Neural cell (in vitro differentiated cells): Measurements from ENCODE around the gene FAM168A.

Experiments used
- MXI1 ChIP-seq: fragments of 450-650 bp; conservative IDR thresholded peaks from 2 replicates; pipeline ENCODE4 v1.6.1; 2014; ENCODE audit warnings: antibody characterized with exemption, mild to moderate bottlenecking; ENCODE audit not compliant: poor library complexity, severe bottlenecking
- POLR2AphosphoS5 ChIP-seq: IDR thresholded peaks from 2 replicates; pipeline ENCODE4 v1.6.1; 2012
- SMC3 ChIP-seq: fragments of 450-650 bp; conservative IDR thresholded peaks from 2 replicates; pipeline ENCODE4 v1.6.1; 2014; ENCODE audit warnings: antibody characterized with exemption, mild to moderate bottlenecking, moderate library complexity; ENCODE audit not compliant: poor library complexity
- TAF1 ChIP-seq: IDR thresholded peaks from 2 replicates; pipeline ENCODE4 v1.6.1; 2012; ENCODE audit warnings: low read depth
- TF ChIP-seq, protein P1 (sequence below): fragments of 450-650 bp; IDR thresholded peaks from 2 replicates; pipeline ENCODE4 v1.5.1; 2014; ENCODE audit warnings: antibody characterized with exemption, mild to moderate bottlenecking, moderate library complexity; ENCODE audit not compliant: poor library complexity, severe bottlenecking

DNA sequence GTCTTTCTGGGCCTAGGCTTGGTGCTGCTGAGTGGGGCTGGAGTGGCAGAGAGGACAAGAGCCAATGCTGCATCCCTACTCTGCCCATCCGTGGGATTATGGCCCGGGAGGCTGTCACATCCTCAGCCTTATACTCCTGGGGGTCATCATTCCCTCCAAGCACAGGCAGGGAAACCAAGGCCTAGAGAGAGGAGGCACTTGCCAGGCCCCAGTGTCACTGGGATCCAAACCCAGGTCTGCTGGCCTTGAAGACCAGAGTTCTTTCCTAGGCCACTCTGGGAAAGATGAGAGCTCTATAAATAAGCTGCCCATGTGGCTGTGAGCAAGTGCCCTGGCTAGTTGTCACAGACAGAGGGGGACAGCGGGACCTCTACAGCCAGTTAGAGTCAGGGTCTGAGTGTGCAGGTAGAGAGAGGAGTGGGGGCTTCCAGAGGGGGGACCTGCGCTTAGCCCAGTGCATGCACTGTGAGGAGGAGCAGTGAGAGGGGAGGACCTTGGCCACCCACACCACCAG is 217.0 kb downstream of the FAM168A start:
- TF ChIP-seq POLR2AphosphoS5 = no peak
- TF ChIP-seq, protein P1, sequence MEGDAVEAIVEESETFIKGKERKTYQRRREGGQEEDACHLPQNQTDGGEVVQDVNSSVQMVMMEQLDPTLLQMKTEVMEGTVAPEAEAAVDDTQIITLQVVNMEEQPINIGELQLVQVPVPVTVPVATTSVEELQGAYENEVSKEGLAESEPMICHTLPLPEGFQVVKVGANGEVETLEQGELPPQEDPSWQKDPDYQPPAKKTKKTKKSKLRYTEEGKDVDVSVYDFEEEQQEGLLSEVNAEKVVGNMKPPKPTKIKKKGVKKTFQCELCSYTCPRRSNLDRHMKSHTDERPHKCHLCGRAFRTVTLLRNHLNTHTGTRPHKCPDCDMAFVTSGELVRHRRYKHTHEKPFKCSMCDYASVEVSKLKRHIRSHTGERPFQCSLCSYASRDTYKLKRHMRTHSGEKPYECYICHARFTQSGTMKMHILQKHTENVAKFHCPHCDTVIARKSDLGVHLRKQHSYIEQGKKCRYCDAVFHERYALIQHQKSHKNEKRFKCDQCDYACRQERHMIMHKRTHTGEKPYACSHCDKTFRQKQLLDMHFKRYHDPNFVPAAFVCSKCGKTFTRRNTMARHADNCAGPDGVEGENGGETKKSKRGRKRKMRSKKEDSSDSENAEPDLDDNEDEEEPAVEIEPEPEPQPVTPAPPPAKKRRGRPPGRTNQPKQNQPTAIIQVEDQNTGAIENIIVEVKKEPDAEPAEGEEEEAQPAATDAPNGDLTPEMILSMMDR = no peak
- TF ChIP-seq SMC3 = no peak
- TF ChIP-seq TAF1 = no peak
- TF ChIP-seq MXI1 = no peak
